Heart left ventricle (tissue), 13 donors: Measurements from ENCODE around the gene CGB7.

Experiments used
- POLR2A ChIP-seq, 2 donors: fragments of 450-650 bp; IDR thresholded peaks; one replicate each; pipeline ENCODE4 v1.6.1; 2017; ENCODE audit warnings: antibody characterized with exemption in 2 of 2, mild to moderate bottlenecking in 2 of 2, moderate library complexity in 2 of 2
- TF ChIP-seq, protein P1 (sequence below), 12 donors: fragments of 200-600 bp; sonication (generic) in 4 of 12; IDR thresholded peaks; one replicate each; pipeline versions ENCODE4 v1.5.0 to v1.8.0; 2018 to 2022; ENCODE audit warnings: antibody characterized with exemption in 12 of 12, mild to moderate bottlenecking in 5 of 12
- donor health status: ischemic (EF 13 %, LVEDD 7.1; RV severe dilation, severe dysfunction).
- donor health status: DM: no; HTN: yes; CAD: no.
- donor health status: DM: no; HTN: no; CAD: no.
- donor health status: ischemic (EF 25% LVEDD 6.9; RV normal size, moderate dysfunction).
- donor health status: ischemic (EF 25% LVEDD 5.7; RV mildly dilated, moderate dysfunction).
- donor health status: ischemic (EF 35%, LVEDD 5.7; RV mildly dilated, moderate dysfunction).
- donor health status: nonischemic (EF 11% LVEDD 7.7; RV severe dilation, severe dysfunction).
- donor health status: DM: yes; HTN: yes; CAD: no.
- donor health status: PGD.
- donor health status: ischemic (EF 29% LVEDD 5.4; RV normal size, mild dysfunction).
- donor health status: nonischemic (EF 23%, LVEDD 6.1; RV moderate dilation, normal function).

DNA sequence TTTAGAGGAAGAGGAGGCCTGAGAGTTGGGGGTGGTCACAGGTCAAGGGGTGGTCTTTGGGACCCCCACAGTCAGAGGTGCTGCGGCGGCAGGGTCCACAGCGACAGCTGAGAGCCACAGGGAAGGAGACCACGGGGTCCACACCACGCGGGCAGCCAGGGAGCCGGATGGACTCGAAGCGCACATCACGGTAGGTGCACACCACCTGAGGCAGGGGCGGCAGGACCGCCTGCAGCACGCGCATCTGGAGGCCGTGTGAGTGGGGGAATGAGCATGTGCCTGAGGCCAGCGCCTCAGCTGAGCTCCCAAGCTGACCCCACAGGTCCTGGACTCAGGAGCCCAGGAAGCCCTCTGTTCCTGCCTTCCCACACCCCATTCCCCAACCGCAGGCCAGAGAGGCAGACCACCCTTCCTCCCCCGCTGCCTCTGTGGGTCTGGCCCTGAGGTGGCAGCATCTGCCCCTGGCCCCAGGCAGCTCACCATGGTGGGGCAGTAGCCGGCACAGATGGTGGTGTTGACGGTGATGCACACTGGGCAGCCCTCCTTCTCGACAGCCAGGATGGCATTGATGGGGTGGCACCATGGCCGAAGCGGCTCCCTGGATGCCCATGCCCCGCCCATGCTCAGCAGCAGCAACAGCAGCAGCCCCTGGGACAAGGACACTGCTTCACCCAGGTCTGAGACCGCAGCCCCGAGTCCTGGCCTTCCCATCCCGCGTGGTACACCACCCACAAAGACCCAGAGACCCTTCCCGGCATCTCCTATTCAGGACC lies 41.3 kb downstream of the CGB7 start:
- TF ChIP-seq, protein P1, sequence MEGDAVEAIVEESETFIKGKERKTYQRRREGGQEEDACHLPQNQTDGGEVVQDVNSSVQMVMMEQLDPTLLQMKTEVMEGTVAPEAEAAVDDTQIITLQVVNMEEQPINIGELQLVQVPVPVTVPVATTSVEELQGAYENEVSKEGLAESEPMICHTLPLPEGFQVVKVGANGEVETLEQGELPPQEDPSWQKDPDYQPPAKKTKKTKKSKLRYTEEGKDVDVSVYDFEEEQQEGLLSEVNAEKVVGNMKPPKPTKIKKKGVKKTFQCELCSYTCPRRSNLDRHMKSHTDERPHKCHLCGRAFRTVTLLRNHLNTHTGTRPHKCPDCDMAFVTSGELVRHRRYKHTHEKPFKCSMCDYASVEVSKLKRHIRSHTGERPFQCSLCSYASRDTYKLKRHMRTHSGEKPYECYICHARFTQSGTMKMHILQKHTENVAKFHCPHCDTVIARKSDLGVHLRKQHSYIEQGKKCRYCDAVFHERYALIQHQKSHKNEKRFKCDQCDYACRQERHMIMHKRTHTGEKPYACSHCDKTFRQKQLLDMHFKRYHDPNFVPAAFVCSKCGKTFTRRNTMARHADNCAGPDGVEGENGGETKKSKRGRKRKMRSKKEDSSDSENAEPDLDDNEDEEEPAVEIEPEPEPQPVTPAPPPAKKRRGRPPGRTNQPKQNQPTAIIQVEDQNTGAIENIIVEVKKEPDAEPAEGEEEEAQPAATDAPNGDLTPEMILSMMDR (IDR thresholded peaks at IDR 0.05) = no peak
- no peak for TF ChIP-seq POLR2A (IDR thresholded peaks at IDR 0.05)
